C4-2B (cell line): ENCODE measurements around the gene NFIA.

Experiments
- H3K27ac ChIP-seq: fragments of 450-650 bp; 2 replicates; pipeline ENCODE4 v1.5.1; 2017
- CTCF ChIP-seq: fragments of 450-650 bp; conservative IDR thresholded peaks from 2 replicates; pipeline ENCODE4 v1.5.1; 2017; ENCODE audit warnings: mild to moderate bottlenecking
- ZFX ChIP-seq: fragments of 450-650 bp; IDR thresholded peaks from 2 replicates; pipeline ENCODE4 v1.6.1; 2017

Gene NFIA

GRCh38 chr1:61109910-61110309 is 27.5 kb downstream of the NFIA start:
- TF ChIP-seq ZFX (no peak), CTCF (no peak)
- H3K27ac ChIP-seq, result no peak overlapping the region

- H3K27ac ChIP-seq, result no peak overlapping the region
- TF ChIP-seq CTCF (no peak), ZFX (no peak)
Measured at GRCh38 chr1:61110554-61110953, 28.2 kb downstream of the NFIA start.

- TF ChIP-seq CTCF, result no peak
- TF ChIP-seq ZFX, result no peak
- no peak overlapping the region for H3K27ac ChIP-seq
Measured at GRCh38 chr1:61111084-61112004, 29.0 kb downstream of the NFIA start.

GRCh38 chr1:61114178-61114870 is 32.0 kb downstream of the NFIA start:
- H3K27ac ChIP-seq, result no peak overlapping the region
- TF ChIP-seq ZFX (no peak), CTCF (no peak)

- TF ChIP-seq CTCF (no peak), ZFX (no peak)
- no peak overlapping the region for H3K27ac ChIP-seq
Measured at GRCh38 chr1:61115436-61115835, 33.1 kb downstream of the NFIA start.

- H3K27ac ChIP-seq, result no peak overlapping the region
- no peak for TF ChIP-seq ZFX
- no peak for TF ChIP-seq CTCF
Measured at GRCh38 chr1:61116421-61116820, 34.1 kb downstream of the NFIA start.

GRCh38 chr1:61117283-61117682 is 34.9 kb downstream of the NFIA start:
- H3K27ac ChIP-seq, result no peak overlapping the region
- TF ChIP-seq ZFX (no peak), CTCF (no peak)
